OCI-LY7 (cell line): Measurements from ENCODE around the gene TAF11L14. TPM values are rescaled to one million over a fixed set of nuclear protein-coding genes. Genes with fewer than 3 reads are reported as not detected.
"Not testable (repeated sequence)": the region's sequence is repeated elsewhere in the genome, so short reads cannot be mapped to it uniquely, and the experiment has no call there.

Experiments
- Bru-seq: library from RNA; stranded (reverse); fragments of 400-500 nt; gene quantifications from one replicate; lab custom pipeline; 2021; lab: Mats Ljungman, UMichigan
- BruChase-seq, 2 experiments: library from RNA; stranded (reverse); fragments of 400-500 nt; gene quantifications; one replicate each; lab custom pipeline; 2021; lab: Mats Ljungman, UMichigan
- BruUV-seq: library from RNA; stranded (reverse); fragments of 400-500 nt; replicated peaks from 2 replicates; lab custom pipeline; 2021; lab: Mats Ljungman, UMichigan
- CTCF ChIA-PET: fragments of 300-600 bp; sonication (Branson Sonifier 250); formaldehyde crosslinking; loops from one replicate; lab custom pipeline; 2022; ENCODE audit warnings: antibody characterized with exemption; ENCODE audit not compliant: unreplicated experiment; lab: Charles Lee
- POLR2A ChIA-PET: fragments of 300-600 bp; sonication (Branson Sonifier 250); formaldehyde crosslinking; loops from one replicate; lab custom pipeline; 2022; ENCODE audit warnings: antibody characterized with exemption; lab: Charles Lee
- DNase-seq: peaks from one replicate; pipeline ENCODE4 v3.0.0-alpha.2; 2015; ENCODE audit warnings: low spot score
- H2AFZ ChIP-seq: fragments of 200-600 bp; sonication (generic), shearing (Covaris generic); 2 replicates; pipeline ENCODE4 v1.6.1; 2014; ENCODE audit warnings: mild to moderate bottlenecking, antibody characterized with exemption, low read length, moderate library complexity
- H3K27ac ChIP-seq: fragments of 200-600 bp; sonication (generic); 2 replicates; pipeline ENCODE4 v1.5.1; 2014; ENCODE audit warnings: mixed run types, low read depth, mild to moderate bottlenecking, moderate library complexity, low read length, inconsistent platforms; ENCODE audit not compliant: poor library complexity, severe bottlenecking
- H3K36me3 ChIP-seq: fragments of 200-600 bp; sonication (generic); 2 replicates; pipeline ENCODE4 v1.6.1; 2014; ENCODE audit warnings: mild to moderate bottlenecking, antibody characterized with exemption, low read length, moderate library complexity, mixed read lengths; ENCODE audit not compliant: insufficient read depth
- H3K4me1 ChIP-seq: fragments of 200-600 bp; sonication (generic); 2 replicates; pipeline ENCODE4 v1.5.1; 2014; ENCODE audit warnings: mild to moderate bottlenecking, low read length; ENCODE audit not compliant: insufficient read depth, poor library complexity, severe bottlenecking
- H3K4me2 ChIP-seq: fragments of 200-600 bp; sonication (generic); 2 replicates; pipeline ENCODE4 v1.6.1; 2014; ENCODE audit warnings: mild to moderate bottlenecking, low read length
- H3K4me3 ChIP-seq: fragments of 200-600 bp; sonication (generic); 2 replicates; pipeline ENCODE4 v1.5.1; 2014; ENCODE audit warnings: mild to moderate bottlenecking, low read depth, low read length; ENCODE audit not compliant: poor library complexity, severe bottlenecking
- H3K79me2 ChIP-seq: fragments of 200-600 bp; sonication (generic); 2 replicates; pipeline ENCODE4 v1.6.1; 2016; ENCODE audit warnings: low read depth, mild to moderate bottlenecking, low read length, moderate library complexity, mixed read lengths; ENCODE audit not compliant: insufficient read depth
- H3K9me2 ChIP-seq: fragments of 200-600 bp; sonication (generic); 2 replicates; pipeline ENCODE4 v1.6.1; 2016; ENCODE audit warnings: mild to moderate bottlenecking, low read length, mixed read lengths; ENCODE audit not compliant: insufficient read depth
- H3K9me3 ChIP-seq: fragments of 200-600 bp; sonication (generic); 2 replicates; pipeline ENCODE4 v1.6.1; 2014; ENCODE audit warnings: mild to moderate bottlenecking, mixed run types, low read length, mixed read lengths
- H4K20me1 ChIP-seq: fragments of 200-600 bp; sonication (generic); 2 replicates; pipeline ENCODE4 v1.6.1; 2014; ENCODE audit warnings: mild to moderate bottlenecking, antibody characterized with exemption, low read length, moderate library complexity, mixed read lengths; ENCODE audit not compliant: insufficient read depth
- CTCF ChIP-seq: fragments of 200-600 bp; sonication (generic); conservative IDR thresholded peaks from 2 replicates; pipeline ENCODE4 v1.5.1; 2014; ENCODE audit warnings: mild to moderate bottlenecking, antibody characterized with exemption, low read length, moderate library complexity, mixed read lengths
- EZH2phosphoT487 ChIP-seq: fragments of 200-600 bp; sonication (generic); IDR thresholded peaks from 2 replicates; pipeline ENCODE4 v1.6.1; 2018; ENCODE audit warnings: low read depth, borderline replicate concordance, mild to moderate bottlenecking, mixed run types, antibody characterized with exemption, low read length, moderate library complexity, mixed read lengths
- intact Hi-C: fragments of 100-400 bp; cut with micrococcal nuclease; formaldehyde crosslinking; loops from one replicate; pipeline ENCODE4 v1.10.0; 2022; ENCODE audit not compliant: unreplicated experiment
- long read RNA-seq: library from polyadenylated mRNA; stranded (forward); transcript quantifications from one replicate; pipeline ENCODE4 v2.0.0, GENCODE V29; 2022
- total RNA-seq, 2 experiments: library from RNA; depleted of rRNA in 1 of 2; stranded (reverse); fragments of >200 nt in 1 of 2; shearing (Covaris generic) in 1 of 2; gene quantifications; 2 replicates each; pipeline ENCODE4 v1.2.3, GENCODE V29; 2014 to 2022

Gene TAF11L14
- total RNA-seq (2014; rRNA removed; shearing (Covaris generic)), result not detected in 2 replicates
- not detected in 2 replicates for total RNA-seq (2022)
- not detected for Bru-seq, nascent RNA
- not detected for BruChase-seq, experiment 1, labeled RNA remaining after a 6-hour chase
- not detected for BruChase-seq, experiment 2, labeled RNA remaining after a 2-hour chase
- long read RNA-seq, result 0 reads

DNA sequence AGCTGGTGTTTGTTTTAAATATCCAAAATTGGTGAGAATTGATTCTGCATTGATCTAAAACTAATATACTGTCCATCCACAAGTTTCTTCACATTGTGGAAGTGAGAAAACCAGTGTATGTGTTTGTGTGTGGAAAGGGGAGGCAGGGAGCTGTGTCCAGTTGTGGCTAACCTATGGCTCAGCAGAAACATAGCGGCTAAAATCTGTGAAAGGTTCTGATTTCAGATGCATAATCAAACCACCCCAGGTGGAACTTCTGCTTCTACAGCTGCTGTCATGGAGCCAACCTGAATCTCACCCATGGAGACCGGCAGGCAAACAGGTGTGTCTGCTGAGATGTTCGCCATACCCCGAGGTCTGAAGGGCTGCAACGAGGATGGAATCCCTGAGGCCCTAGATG is at the start of gene TAF11L14:
Gene TAF11L14, plus strand, starts transcription at position 301 of the 400 bp plus-strand sequence.
- CTCF ChIA-PET, result no interaction called here
- H2AFZ ChIP-seq, result no peak within 1 kb of the TSS
- H3K9me2 ChIP-seq, result no peaks in the 10 kb centered on the region
- H4K20me1 ChIP-seq, result no peaks in the 10 kb centered on the region
- H3K4me3 ChIP-seq, result no peak within 1 kb of the TSS
- H3K4me1 ChIP-seq, result no peaks in the 10 kb centered on the region
- no peak within 1 kb of the TSS for H3K4me2 ChIP-seq
- intact Hi-C loops, result no loop called here
- POLR2A ChIA-PET, result no interaction called here
- BruUV-seq, result no TSS peak
- no peak for DNase-seq
- H3K27ac ChIP-seq, result no peak within 1 kb of the TSS
- H3K9me3 ChIP-seq, result no peaks in the 10 kb centered on the region
- H3K36me3 ChIP-seq, result no peaks in the 10 kb centered on the region
- no peaks in the 10 kb centered on the region for H3K79me2 ChIP-seq
- TF ChIP-seq CTCF (no peak), EZH2phosphoT487 (no peak)

GRCh38 chr5:17585658-17586057 is 48.6 kb upstream of the TAF11L14 start, which contains the start of gene TAF11L7:
TAF11L7 (minus strand) TSS chr5:17585758.
- H4K20me1 ChIP-seq, H3K9me3 ChIP-seq, H3K27ac ChIP-seq, BruUV-seq, H3K9me2 ChIP-seq, H3K36me3 ChIP-seq, H3K4me1 ChIP-seq, POLR2A ChIA-PET, H2AFZ ChIP-seq, H3K4me2 ChIP-seq, DNase-seq, intact Hi-C loops, H3K4me3 ChIP-seq, H3K79me2 ChIP-seq, CTCF ChIA-PET: not testable (repeated sequence)

GRCh38 chr5:17590860-17591259 is 43.4 kb upstream of the TAF11L14 start, which contains the start of gene TAF11L8:
TAF11L8 (minus strand) TSS chr5:17590960.
- POLR2A ChIA-PET, H3K27ac ChIP-seq, BruUV-seq, DNase-seq, H3K4me3 ChIP-seq, H4K20me1 ChIP-seq, H3K36me3 ChIP-seq, intact Hi-C loops, CTCF ChIA-PET, H3K4me2 ChIP-seq, H2AFZ ChIP-seq, H3K9me3 ChIP-seq, H3K9me2 ChIP-seq, H3K79me2 ChIP-seq, H3K4me1 ChIP-seq: not testable (repeated sequence)

GRCh38 chr5:17594255-17594654 is 40.0 kb upstream of the TAF11L14 start, which contains the start of gene TAF11L9:
TAF11L9 (minus strand) TSS chr5:17594394.
- H3K4me3 ChIP-seq, CTCF ChIA-PET, H4K20me1 ChIP-seq, DNase-seq, BruUV-seq, H3K79me2 ChIP-seq, intact Hi-C loops, H3K9me2 ChIP-seq, H3K4me1 ChIP-seq, H3K9me3 ChIP-seq, H3K27ac ChIP-seq, H2AFZ ChIP-seq, H3K36me3 ChIP-seq, H3K4me2 ChIP-seq, POLR2A ChIA-PET: not testable (repeated sequence)

GRCh38 chr5:17597728-17598127 is 36.5 kb upstream of the TAF11L14 start, which contains the start of gene TAF11L10:
TAF11L10 (minus strand) TSS chr5:17597828.
- H2AFZ ChIP-seq, H3K4me1 ChIP-seq, intact Hi-C loops, H3K36me3 ChIP-seq, H3K27ac ChIP-seq, POLR2A ChIA-PET, H3K9me3 ChIP-seq, H3K79me2 ChIP-seq, BruUV-seq, H4K20me1 ChIP-seq, H3K9me2 ChIP-seq, DNase-seq, CTCF ChIA-PET, H3K4me3 ChIP-seq, H3K4me2 ChIP-seq: not testable (repeated sequence)
